ENCODE measurements around the gene VWA2. TPM values are rescaled to one million over a fixed set of nuclear protein-coding genes. Genes with fewer than 3 reads are reported as not detected.

The VWA2 gene
- polyA plus RNA-seq, 1 donor (not counting 4 experiments of a cell fraction or from before 2014, with no cell fraction given), result 0.41 TPM

- H3K4me1 ChIP-seq (ENCODE audit: control insufficient read depth, extremely low read depth, insufficient read depth, low read length), result no peaks in the 10 kb centered on the region
- no peaks in the 10 kb centered on the region for H3K36me3 ChIP-seq (ENCODE audit: control insufficient read depth in 2 of 2, extremely low read depth in 1 of 2, insufficient read depth in 2 of 2, low read length in 2 of 2)
- H3K79me2 ChIP-seq (ENCODE audit: control insufficient read depth, insufficient read depth, low read length), result no peaks in the 10 kb centered on the region
- H4K20me1 ChIP-seq (ENCODE audit: control insufficient read depth, extremely low read depth, insufficient read depth, low read length), result no peaks in the 10 kb centered on the region
- peaks cover 8% of the 10 kb centered on the region for H3K27me3 ChIP-seq (ENCODE audit: control insufficient read depth, extremely low read depth, insufficient read depth, low read length)
- H3K9me1 ChIP-seq (ENCODE audit: control insufficient read depth, extremely low read depth, insufficient read depth, low read length), result no peaks in the 10 kb centered on the region
- no peak for TF ChIP-seq EZH2 (IDR thresholded peaks at IDR 0.05; ENCODE audit: low read length)
- no peak for TF ChIP-seq CTCF (optimal IDR thresholded peaks at IDR 0.05 in 1 of 3, IDR thresholded peaks at IDR 0.05 in 1 of 3, conservative IDR thresholded peaks at IDR 0.05 in 1 of 3; ENCODE audit: extremely low read depth in 1 of 3, insufficient read depth in 2 of 3, low read length in 3 of 3)
- H3K4me2 ChIP-seq (ENCODE audit: control insufficient read depth, extremely low read depth, insufficient read depth, low read depth, low read length), result no peak overlapping the region
- FAIRE-seq (no peak), DNase-seq (ENCODE audit: low read depth, low spot score) (no peak)
- no peak overlapping the region for H3K27ac ChIP-seq (ENCODE audit: control insufficient read depth, insufficient read depth, low read length)
- dilution Hi-C loops (cut with MboI; ENCODE audit: extremely low pct_ligation_motif_present, low sequenced_read_pairs), result no loop called here
- no peaks in the 10 kb centered on the region for H3K9me3 ChIP-seq (ENCODE audit: control insufficient read depth, low read depth, low read length)
- no peak overlapping the region for H2AFZ ChIP-seq (ENCODE audit: control insufficient read depth, low read length)
- H3K4me3 ChIP-seq (ENCODE audit: control insufficient read depth in 2 of 3, extremely low read depth in 1 of 3, insufficient read depth in 2 of 3, low read depth in 1 of 3, low read length in 3 of 3), result no peak overlapping the region
- H3K9ac ChIP-seq (ENCODE audit: control insufficient read depth, extremely low read depth, insufficient read depth, low read length), result no peak overlapping the region
These were observed 16.0 kb upstream of the VWA2 start for GRCh38 chr10:114223066-114223465.

- no peak for DNase-seq (ENCODE audit: low read depth, low spot score)
- no peak overlapping the region for H3K4me2 ChIP-seq (ENCODE audit: control insufficient read depth, extremely low read depth, insufficient read depth, low read depth, low read length)
- no peaks in the 10 kb centered on the region for H3K79me2 ChIP-seq (ENCODE audit: control insufficient read depth, insufficient read depth, low read length)
- no peak overlapping the region for H3K4me3 ChIP-seq (ENCODE audit: control insufficient read depth in 2 of 3, extremely low read depth in 1 of 3, insufficient read depth in 2 of 3, low read depth in 1 of 3, low read length in 3 of 3)
- no peak overlapping the region for H2AFZ ChIP-seq (ENCODE audit: control insufficient read depth, low read length)
- H3K9me1 ChIP-seq (ENCODE audit: control insufficient read depth, extremely low read depth, insufficient read depth, low read length), result no peaks in the 10 kb centered on the region
- H3K27me3 ChIP-seq (ENCODE audit: control insufficient read depth, extremely low read depth, insufficient read depth, low read length), result peaks cover 8% of the 10 kb centered on the region
- no peaks in the 10 kb centered on the region for H4K20me1 ChIP-seq (ENCODE audit: control insufficient read depth, extremely low read depth, insufficient read depth, low read length)
- no peak overlapping the region for H3K9ac ChIP-seq (ENCODE audit: control insufficient read depth, extremely low read depth, insufficient read depth, low read length)
- H3K9me3 ChIP-seq (ENCODE audit: control insufficient read depth, low read depth, low read length), result no peaks in the 10 kb centered on the region
- FAIRE-seq, result no peak
- no peak overlapping the region for H3K27ac ChIP-seq (ENCODE audit: control insufficient read depth, insufficient read depth, low read length)
- dilution Hi-C loops (cut with MboI; ENCODE audit: extremely low pct_ligation_motif_present, low sequenced_read_pairs), result no loop called here
- no peaks in the 10 kb centered on the region for H3K36me3 ChIP-seq (ENCODE audit: control insufficient read depth in 2 of 2, extremely low read depth in 1 of 2, insufficient read depth in 2 of 2, low read length in 2 of 2)
- no peaks in the 10 kb centered on the region for H3K4me1 ChIP-seq (ENCODE audit: control insufficient read depth, extremely low read depth, insufficient read depth, low read length)
- TF ChIP-seq CTCF (optimal IDR thresholded peaks at IDR 0.05 in 1 of 3, IDR thresholded peaks at IDR 0.05 in 1 of 3, conservative IDR thresholded peaks at IDR 0.05 in 1 of 3; ENCODE audit: extremely low read depth in 1 of 3, insufficient read depth in 2 of 3, low read length in 3 of 3) (no peak), EZH2 (IDR thresholded peaks at IDR 0.05; ENCODE audit: low read length) (no peak)
These were observed 10.9 kb upstream of the VWA2 start for GRCh38 chr10:114228156-114228555.

Measured in keratinocyte (primary cell).